Psoas muscle (tissue), 8 donors: ENCODE results near the gene ATRNL1. TPM values are rescaled to one million over a fixed set of nuclear protein-coding genes. Genes with fewer than 3 reads are reported as not detected.

Experiments used
- ATAC-seq, 4 donors: fragments of 200-7000 bp; cut with Tn5 transposase; one replicate each; pipeline ENCODE4 v1.9.1; 2020; ENCODE audit warnings: moderate library complexity in 3 of 4, mild to moderate bottlenecking in 2 of 4
- DNase-seq, 2 donors: peaks; one replicate each; pipeline ENCODE4 v3.0.0-alpha.2; 2020
- H3K27ac ChIP-seq: fragments of 200-600 bp; one replicate; pipeline ENCODE4 v1.8.0; 2022
- H3K27me3 ChIP-seq, 3 donors: fragments of 200-600 bp in 1 of 3; one replicate each; pipeline versions ENCODE4 v1.6.1 to v1.8.0; 2013 to 2022; ENCODE audit warnings: low read length in 2 of 3, mild to moderate bottlenecking in 2 of 3, moderate library complexity in 1 of 3; ENCODE audit not compliant: insufficient read depth in 3 of 3
- H3K36me3 ChIP-seq, 2 donors: fragments of 200-600 bp in 1 of 2; one replicate each; pipeline versions ENCODE4 v1.6.1 to v1.8.0; 2013 to 2022; ENCODE audit warnings: low read depth in 1 of 2, mild to moderate bottlenecking in 1 of 2, moderate library complexity in 1 of 2; ENCODE audit not compliant: insufficient read depth in 1 of 2
- H3K4me1 ChIP-seq: fragments of 200-600 bp; one replicate; pipeline ENCODE4 v1.8.0; 2022
- H3K4me3 ChIP-seq: fragments of 200-600 bp; one replicate; pipeline ENCODE4 v1.8.0; 2022; ENCODE audit warnings: mild to moderate bottlenecking
- H3K9me3 ChIP-seq: fragments of 200-600 bp; one replicate; pipeline ENCODE4 v1.8.0; 2022
- WGBS, 3 donors: extraction: QIAGEN DNeasy Blood & Tissue Kit; methylation state at CpG; one replicate each; pipeline versions ENCODE4 v1.1.6 to v1.1.7; 2013; 5-methylcytosine and 5-hydroxymethylcytosine counted together
- intact Hi-C, 2 donors: fragments of 100-400 bp; cut with DNase I; formaldehyde crosslinking; loops; one replicate each; pipeline versions ENCODE4 v1.11.0 to v1.14.2; 2022
- polyA plus RNA-seq, 3 donors: library from polyadenylated mRNA; stranded (reverse); fragments of 200-250 nt; gene quantifications; one replicate each; pipeline ENCODE4 v1.2.3, GENCODE V29; 2013
- total RNA-seq, 4 donors: library from RNA; stranded (reverse); fragmentation: NEBNext Ultra II Directional in 2 of 4; extraction: Animal tissue kit (Norgen Biotek cat#: 25700) in 2 of 4; gene quantifications; one replicate each; pipeline versions ENCODE4 v1.2.1 to v1.2.4, GENCODE V29; 2021 to 2023
- TF ChIP-seq, protein P1 (sequence below): fragments of 200-600 bp; IDR thresholded peaks from one replicate; pipeline ENCODE4 v1.8.0; 2022; ENCODE audit warnings: antibody characterized with exemption
- donor health status: healthy with polysubstance abuse.
- donor health status: DM: no; HTN: no; CAD: no; lungs with moderate emphysema.
- donor health status: Bipolar disorder and iron deficiency.
- donor health status: healthy.
- donor health status: DM: yes; HTN: yes; CAD: no.
- donor health status: DM: no; HTN: no; CAD: no.
- donor health status: DM: no; HTN: no; CAD: no.
- donor health status: DM: yes; HTN: yes; CAD: no.

The ATRNL1 gene
- total and polyA plus RNA-seq, 7 donors, result 0.01 to 7.1 (median 2.2) TPM

DNA sequence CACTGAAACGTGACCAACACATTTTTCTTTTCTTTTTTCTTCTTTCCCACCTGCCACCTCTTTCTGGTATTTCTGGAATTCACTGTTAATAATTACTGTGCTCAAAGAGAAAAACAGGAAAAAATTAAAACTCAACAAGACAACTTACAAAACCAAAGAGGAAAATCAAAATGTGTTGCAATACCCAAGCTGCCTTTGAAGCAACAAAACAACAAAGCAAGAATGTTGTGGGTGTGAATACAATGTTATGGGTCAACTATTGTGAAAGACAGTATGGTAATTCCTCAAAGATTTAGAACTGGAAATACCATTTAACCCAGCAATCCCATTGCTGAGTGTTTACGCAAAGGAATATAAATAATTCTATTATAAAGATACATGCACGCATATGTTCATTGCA, 764.7 kb downstream of the ATRNL1 start:
- no peaks in the 10 kb centered on the region for H3K4me1 ChIP-seq

DNA sequence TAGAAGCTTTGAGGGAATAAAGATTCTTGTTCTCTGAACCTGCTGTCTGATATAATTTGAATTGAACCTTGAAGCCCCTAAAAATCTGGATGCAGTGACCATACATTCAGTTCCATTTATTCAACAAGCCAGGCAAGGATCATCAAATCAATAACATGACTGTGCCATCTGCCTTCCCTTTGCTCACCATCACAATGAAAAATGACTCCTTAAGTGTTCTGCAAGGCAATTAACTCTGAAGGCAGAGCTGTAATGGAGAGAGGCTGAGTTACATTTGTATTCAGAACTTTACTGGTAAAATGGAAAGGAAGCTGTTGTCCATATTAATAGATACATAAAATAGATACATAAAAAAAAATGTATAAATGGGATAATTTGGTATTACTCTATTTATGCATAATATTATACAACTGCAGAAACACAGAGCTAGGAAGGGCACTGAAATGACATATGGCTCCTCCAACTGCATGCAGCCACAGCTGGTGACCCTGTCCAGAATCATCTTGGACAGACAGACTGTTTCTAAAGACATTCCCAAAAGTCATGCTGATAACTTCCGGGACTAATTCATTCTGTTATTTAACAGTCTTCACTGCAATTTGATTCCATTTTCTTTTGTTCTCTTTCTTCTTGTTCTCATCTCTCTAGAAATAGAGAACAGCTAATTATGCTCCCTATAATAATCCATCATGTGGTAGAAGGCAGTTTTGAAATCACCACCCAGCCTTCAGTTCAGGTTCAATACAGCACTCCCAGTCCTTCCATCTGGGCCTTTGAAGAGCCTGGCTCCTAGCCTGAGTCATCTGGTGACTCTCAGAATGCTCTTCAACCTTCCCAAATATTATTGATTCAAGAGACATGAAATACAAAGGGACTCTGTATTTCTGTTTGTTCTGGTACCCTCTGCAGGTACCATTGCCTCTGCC, 767.3 kb downstream of the ATRNL1 start:
- no peaks in the 10 kb centered on the region for H3K36me3 ChIP-seq
- no peaks in the 10 kb centered on the region for H3K4me1 ChIP-seq
- H3K27ac ChIP-seq, result no peak overlapping the region
- intact Hi-C loops, result no loop called here
- H3K9me3 ChIP-seq, result no peaks in the 10 kb centered on the region
- no peaks in the 10 kb centered on the region for H3K27me3 ChIP-seq
- TF ChIP-seq, protein P1, sequence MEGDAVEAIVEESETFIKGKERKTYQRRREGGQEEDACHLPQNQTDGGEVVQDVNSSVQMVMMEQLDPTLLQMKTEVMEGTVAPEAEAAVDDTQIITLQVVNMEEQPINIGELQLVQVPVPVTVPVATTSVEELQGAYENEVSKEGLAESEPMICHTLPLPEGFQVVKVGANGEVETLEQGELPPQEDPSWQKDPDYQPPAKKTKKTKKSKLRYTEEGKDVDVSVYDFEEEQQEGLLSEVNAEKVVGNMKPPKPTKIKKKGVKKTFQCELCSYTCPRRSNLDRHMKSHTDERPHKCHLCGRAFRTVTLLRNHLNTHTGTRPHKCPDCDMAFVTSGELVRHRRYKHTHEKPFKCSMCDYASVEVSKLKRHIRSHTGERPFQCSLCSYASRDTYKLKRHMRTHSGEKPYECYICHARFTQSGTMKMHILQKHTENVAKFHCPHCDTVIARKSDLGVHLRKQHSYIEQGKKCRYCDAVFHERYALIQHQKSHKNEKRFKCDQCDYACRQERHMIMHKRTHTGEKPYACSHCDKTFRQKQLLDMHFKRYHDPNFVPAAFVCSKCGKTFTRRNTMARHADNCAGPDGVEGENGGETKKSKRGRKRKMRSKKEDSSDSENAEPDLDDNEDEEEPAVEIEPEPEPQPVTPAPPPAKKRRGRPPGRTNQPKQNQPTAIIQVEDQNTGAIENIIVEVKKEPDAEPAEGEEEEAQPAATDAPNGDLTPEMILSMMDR, result no peak
- H3K4me3 ChIP-seq, result no peak overlapping the region
- DNase-seq (no peak), ATAC-seq (no peak)
- WGBS, 3 donors, result 24 to 50% (median 26%) methylated on average over 1 of the region's 1 CpG

More for the DNA sequence above, 764.7 kb downstream of the ATRNL1 start:
- H3K9me3 ChIP-seq, result no peaks in the 10 kb centered on the region
- intact Hi-C loops, result no loop called here
- no peaks in the 10 kb centered on the region for H3K27me3 ChIP-seq
- H3K27ac ChIP-seq, result no peak overlapping the region
- no peak overlapping the region for H3K4me3 ChIP-seq
- H3K36me3 ChIP-seq, result no peaks in the 10 kb centered on the region
- ATAC-seq (no peak), DNase-seq (no peak)
- TF ChIP-seq, protein P1, result no peak
- 53 to 74% (median 70%) methylated on average over 3 of the region's 3 CpGs for WGBS, 3 donors

DNA sequence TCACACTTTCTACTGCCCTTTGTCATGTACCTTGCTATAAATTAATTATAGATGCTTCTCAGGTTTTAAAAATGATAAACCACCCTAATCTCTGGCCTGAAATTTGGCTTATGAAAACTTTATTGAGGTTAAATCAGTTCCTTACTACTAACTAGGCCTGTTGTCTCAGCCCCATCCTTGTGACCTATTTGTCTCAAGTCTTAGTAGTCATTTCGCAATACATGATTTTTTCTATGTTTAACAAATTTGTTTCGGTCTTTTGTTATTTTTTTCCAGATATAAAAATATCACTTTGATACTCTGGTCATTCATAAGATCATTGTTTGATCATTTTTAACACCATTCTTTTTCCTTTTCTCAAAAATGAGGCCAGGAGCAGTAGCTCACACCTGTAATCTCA, 768.3 kb downstream of the ATRNL1 start:
- WGBS, 3 donors, result 59 to 85% (median 66%) methylated on average over 2 of the region's 2 CpGs
- intact Hi-C loops, result no loop called here
- TF ChIP-seq, protein P1, result no peak
- DNase-seq (no peak), ATAC-seq (no peak)
- no peaks in the 10 kb centered on the region for H3K27me3 ChIP-seq
- H3K9me3 ChIP-seq, result no peaks in the 10 kb centered on the region
- H3K4me3 ChIP-seq, result no peak overlapping the region
- no peaks in the 10 kb centered on the region for H3K36me3 ChIP-seq
- no peak overlapping the region for H3K27ac ChIP-seq
- H3K4me1 ChIP-seq, result no peaks in the 10 kb centered on the region

GRCh38 chr10:115861864-115862263, 768.7 kb downstream of the ATRNL1 start:
- Histone ChIP-seq H3K4me3 (no peak overlapping the region), H3K9me3 (no peaks in the 10 kb centered on the region), H3K4me1 (no peaks in the 10 kb centered on the region), H3K27me3 (no peaks in the 10 kb centered on the region), H3K27ac (no peak overlapping the region), H3K36me3 (no peaks in the 10 kb centered on the region)
- ATAC-seq (no peak), DNase-seq (no peak)
- TF ChIP-seq, protein P1, result no peak
- intact Hi-C loops, result no loop called here
- WGBS, 3 donors, result 94 to 100% (median 98%) methylated on average over 1 of the region's 1 CpG
